Measurements from ENCODE around the gene NF1. TPM values are rescaled to one million over a fixed set of nuclear protein-coding genes. Genes with fewer than 3 reads are reported as not detected.

Gene NF1
- polyA plus RNA-seq, 2 of the 4 experiments (the other 2 are of a cell fraction), result 15.9 to 73.2 TPM

- ChIA-PET CTCF (interaction anchor here (1.2 kb wide), 1 partner anchor 15 kb away, joined by 4 read pairs; no protein-coding TSS in a partner anchor), POLR2A (no interaction called here)
- FAIRE-seq (no peak), ATAC-seq (no peak), DNase-seq (ENCODE audit: low read depth in 1 of 2, low spot score in 1 of 2) (peak in 1 of 2 experiments; percentile 23)
- peak in 1 of 2 experiments; percentile 21; a peak in 1 of 5 replicates for TF ChIP-seq RAD21 (conservative IDR thresholded peaks at IDR 0.05 in 1 of 2, IDR thresholded peaks at IDR 0.05 in 1 of 2)
- TF ChIP-seq MYC (IDR thresholded peaks at IDR 0.05; ENCODE audit: borderline replicate concordance, low read length), result no peak
- no peak overlapping the region for H3K4me3 ChIP-seq
- WGBS (ENCODE audit: missing lambda C conversion rate), result 77% methylated on average over 1 of the region's 1 CpG
- no peak overlapping the region for H3K4me2 ChIP-seq
- peak overlapping the region in 1 of 2 experiments; percentile 25; a peak in 1 of 6 replicates for H3K27ac ChIP-seq
- peaks cover 22% of the 10 kb centered on the region; the same call in 2 of the 3 replicates for H3K4me1 ChIP-seq
- no peaks in the 10 kb centered on the region for H3K9me3 ChIP-seq
These were observed 2.2 kb upstream of the NF1 start for GRCh38 chr17:31092475-31093064.

- ChIA-PET POLR2A (interaction anchor here (0.7 to 2.8 kb wide), 8 partner anchors 8 to 188 kb away, joined by 3 to 15 read pairs (median 4); partner anchors contain the start of genes RNF135 and TEFM), CTCF (interaction anchor here (0.6 to 1.3 kb wide), 8 partner anchors 14 to 235 kb away, joined by 3 to 8 read pairs (median 4); no protein-coding TSS in a partner anchor)
- H3K4me1 ChIP-seq, result peaks cover 22% of the 10 kb centered on the region; the same call in 2 of the 3 replicates
- 44% methylated on average over 17 of the region's 17 CpGs for WGBS (ENCODE audit: missing lambda C conversion rate)
- H3K4me2 ChIP-seq, result peak overlapping the region; percentile 82
- peak; percentile 87 for FAIRE-seq
- no peaks in the 10 kb centered on the region for H3K9me3 ChIP-seq
- H3K4me3 ChIP-seq, result peak overlapping the region; percentile 85
- DNase-seq (ENCODE audit: low read depth in 1 of 2, low spot score in 1 of 2), result no peak
- ATAC-seq, result peak; percentile 2 to 8; a peak in 5 of 6 replicates
- TF ChIP-seq HOXB13 (CRISPR knock-in tag; IDR thresholded peaks at IDR 0.05; ENCODE audit: low read depth) (no peak), POLR2AphosphoS2 (conservative IDR thresholded peaks at IDR 0.05; ENCODE audit: low read length) (no peak), TP53 (CRISPR knock-in tag; IDR thresholded peaks at IDR 0.05) (no peak), CEBPB (IDR thresholded peaks at IDR 0.05) (no peak), JUNB (IDR thresholded peaks at IDR 0.05) (no peak), EP300 (IDR thresholded peaks at IDR 0.05) (no peak), CHD2 (IDR thresholded peaks at IDR 0.05; ENCODE audit: low read length, partially characterized antibody) (no peak), PHF8 (IDR thresholded peaks at IDR 0.05; ENCODE audit: borderline replicate concordance, low read depth) (no peak), POLR2A (IDR thresholded peaks at IDR 0.05; ENCODE audit: low read length) (no peak), TFCP2L1 (CRISPR knock-in tag; IDR thresholded peaks at IDR 0.05) (no peak), HDAC2 (IDR thresholded peaks at IDR 0.05) (no peak), CHD4 (IDR thresholded peaks at IDR 0.05; ENCODE audit: borderline replicate concordance) (no peak), FOXS1 (CRISPR knock-in tag; IDR thresholded peaks at IDR 0.05) (no peak), RNF2 (IDR thresholded peaks at IDR 0.05; ENCODE audit: borderline replicate concordance, low read depth) (no peak), KDM5A (IDR thresholded peaks at IDR 0.05) (no peak), ESRRA (IDR thresholded peaks at IDR 0.05; ENCODE audit: borderline replicate concordance, low read length) (no peak), RARB (CRISPR knock-in tag; IDR thresholded peaks at IDR 0.05) (no peak)
- TF ChIP-seq, protein P1, sequence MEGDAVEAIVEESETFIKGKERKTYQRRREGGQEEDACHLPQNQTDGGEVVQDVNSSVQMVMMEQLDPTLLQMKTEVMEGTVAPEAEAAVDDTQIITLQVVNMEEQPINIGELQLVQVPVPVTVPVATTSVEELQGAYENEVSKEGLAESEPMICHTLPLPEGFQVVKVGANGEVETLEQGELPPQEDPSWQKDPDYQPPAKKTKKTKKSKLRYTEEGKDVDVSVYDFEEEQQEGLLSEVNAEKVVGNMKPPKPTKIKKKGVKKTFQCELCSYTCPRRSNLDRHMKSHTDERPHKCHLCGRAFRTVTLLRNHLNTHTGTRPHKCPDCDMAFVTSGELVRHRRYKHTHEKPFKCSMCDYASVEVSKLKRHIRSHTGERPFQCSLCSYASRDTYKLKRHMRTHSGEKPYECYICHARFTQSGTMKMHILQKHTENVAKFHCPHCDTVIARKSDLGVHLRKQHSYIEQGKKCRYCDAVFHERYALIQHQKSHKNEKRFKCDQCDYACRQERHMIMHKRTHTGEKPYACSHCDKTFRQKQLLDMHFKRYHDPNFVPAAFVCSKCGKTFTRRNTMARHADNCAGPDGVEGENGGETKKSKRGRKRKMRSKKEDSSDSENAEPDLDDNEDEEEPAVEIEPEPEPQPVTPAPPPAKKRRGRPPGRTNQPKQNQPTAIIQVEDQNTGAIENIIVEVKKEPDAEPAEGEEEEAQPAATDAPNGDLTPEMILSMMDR (IDR thresholded peaks at IDR 0.05), result no peak
- TF ChIP-seq, protein P2, sequence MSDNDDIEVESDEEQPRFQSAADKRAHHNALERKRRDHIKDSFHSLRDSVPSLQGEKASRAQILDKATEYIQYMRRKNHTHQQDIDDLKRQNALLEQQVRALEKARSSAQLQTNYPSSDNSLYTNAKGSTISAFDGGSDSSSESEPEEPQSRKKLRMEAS (IDR thresholded peaks at IDR 0.05), result no peak
- TF ChIP-seq, protein P3, sequence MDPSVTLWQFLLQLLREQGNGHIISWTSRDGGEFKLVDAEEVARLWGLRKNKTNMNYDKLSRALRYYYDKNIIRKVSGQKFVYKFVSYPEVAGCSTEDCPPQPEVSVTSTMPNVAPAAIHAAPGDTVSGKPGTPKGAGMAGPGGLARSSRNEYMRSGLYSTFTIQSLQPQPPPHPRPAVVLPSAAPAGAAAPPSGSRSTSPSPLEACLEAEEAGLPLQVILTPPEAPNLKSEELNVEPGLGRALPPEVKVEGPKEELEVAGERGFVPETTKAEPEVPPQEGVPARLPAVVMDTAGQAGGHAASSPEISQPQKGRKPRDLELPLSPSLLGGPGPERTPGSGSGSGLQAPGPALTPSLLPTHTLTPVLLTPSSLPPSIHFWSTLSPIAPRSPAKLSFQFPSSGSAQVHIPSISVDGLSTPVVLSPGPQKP (IDR thresholded peaks at IDR 0.05; ENCODE audit: low read depth, low read length), result no peak
- H3K27ac ChIP-seq, result peak overlapping the region; percentile 96 to 97
These were observed 744 bp upstream of the NF1 start for GRCh38 chr17:31093866-31094599.
